ENCODE data around the gene HMX1. TPM values are rescaled to one million over a fixed set of nuclear protein-coding genes. Genes with fewer than 3 reads are reported as not detected.

HMX1 gene
- total RNA-seq, 1 donor from 2014 or later: not detected

GRCh38 chr4:8869002-8869897 is 2.4 kb downstream of the HMX1 start:
- DNase-seq (ENCODE audit: low spot score): no peak

DNA sequence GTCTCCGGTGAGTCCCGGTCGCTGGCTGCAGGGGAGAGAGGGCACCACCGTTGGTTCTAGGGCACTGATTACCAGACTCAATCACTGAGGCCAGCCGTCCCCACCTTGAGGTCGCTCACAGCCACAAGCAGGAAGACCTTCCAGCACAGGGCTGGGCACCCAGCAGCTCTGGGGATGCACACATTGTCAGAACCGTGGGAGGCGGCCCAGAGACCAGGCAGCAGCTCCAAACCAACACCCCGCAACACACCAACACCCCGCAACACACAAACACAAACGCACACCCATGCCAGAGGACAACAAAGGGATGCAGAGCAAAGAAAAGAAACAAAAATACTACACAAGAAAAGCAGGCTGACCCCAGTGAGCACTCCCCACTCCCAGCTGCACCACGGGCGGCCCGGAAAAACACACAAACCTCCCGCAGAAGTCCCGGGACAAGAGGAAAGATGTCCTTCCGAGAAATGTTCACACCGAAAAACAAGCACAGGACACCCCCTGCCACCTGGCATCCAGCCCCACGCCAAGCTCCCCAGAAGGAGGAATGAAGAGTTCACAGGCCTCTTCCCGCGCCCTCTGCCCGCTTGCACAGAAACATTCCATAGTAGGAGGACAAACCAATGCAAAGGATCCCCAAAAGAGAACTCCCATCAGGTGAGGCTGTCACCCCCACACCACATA is 3.2 kb downstream of the HMX1 start:
- no peak for DNase-seq (ENCODE audit: low spot score)

DNA sequence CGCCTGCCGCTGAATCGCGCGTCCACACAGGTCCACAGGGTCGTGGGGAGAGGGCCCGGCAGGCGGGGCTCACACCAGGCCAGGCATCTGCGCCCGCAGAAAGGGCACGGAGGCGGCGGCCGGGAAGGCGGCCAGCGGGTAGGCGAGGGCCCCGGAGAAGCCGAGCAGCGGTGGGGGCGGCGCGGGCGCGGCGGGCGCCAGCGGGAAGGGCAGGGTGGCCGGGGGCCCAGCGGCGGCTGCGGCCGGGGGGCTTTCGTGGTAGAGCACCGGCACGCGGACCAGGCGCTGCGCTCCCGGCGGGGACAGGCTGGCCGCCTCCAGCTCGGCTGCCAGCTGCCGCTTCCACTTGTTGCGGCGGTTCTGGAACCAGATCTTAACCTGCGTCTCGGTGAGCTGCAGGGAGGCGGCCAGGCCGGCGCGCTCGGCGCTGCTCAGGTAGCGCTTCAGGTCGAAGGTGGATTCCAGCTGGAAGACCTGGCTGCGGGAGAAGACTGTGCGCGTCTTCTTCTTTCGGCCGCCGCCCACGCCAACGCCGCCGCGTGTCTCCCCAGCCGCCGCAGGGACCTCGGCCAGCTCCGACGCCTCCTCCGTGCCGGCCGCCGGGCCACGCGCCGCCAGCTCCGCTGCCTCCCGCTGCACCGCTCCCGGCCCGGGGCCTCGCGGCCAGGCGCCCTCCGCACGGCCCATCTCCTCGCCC is 3.9 kb downstream of the HMX1 start:
- DNase-seq (ENCODE audit: low spot score): no peak

DNA sequence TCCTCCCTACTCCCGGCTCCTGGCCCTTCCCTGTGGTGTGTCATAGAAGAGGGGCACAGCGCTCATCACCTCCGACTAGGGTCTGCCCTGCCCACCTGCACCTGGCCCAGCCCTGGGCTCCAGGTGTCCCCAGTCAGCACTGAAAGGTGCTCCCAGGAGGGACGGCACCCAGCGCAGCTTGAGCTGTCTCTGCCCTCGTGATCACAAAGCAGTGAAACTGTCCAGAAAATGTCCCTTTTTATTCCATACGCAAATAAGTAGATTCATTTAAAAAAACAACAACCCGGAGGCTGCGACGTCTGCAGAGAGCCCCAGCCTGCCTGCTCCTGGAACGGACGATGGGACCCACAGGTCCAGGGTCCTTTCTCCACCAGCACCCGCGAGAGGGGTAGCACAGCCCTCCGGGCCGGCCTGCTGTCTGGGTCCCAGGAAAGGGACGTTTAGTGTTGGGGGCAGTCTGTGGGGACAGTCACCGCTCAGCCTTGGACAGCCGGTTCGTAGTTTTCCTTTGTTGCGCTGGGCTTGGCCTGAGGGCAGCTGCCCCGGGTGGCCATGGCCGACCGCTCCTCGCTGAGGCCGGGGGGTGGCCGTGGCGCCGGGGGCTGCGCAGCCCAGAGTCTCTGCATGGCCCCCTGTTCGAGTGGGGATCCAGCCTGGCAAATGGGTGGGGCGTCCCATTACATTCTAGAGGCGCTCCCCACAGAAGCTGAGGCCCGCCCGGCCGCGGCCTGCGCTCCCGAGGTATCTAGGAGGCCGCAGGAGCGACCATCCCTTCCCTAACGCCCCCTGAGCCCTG is 4.6 kb downstream of the HMX1 start:
- no peak for DNase-seq (ENCODE audit: low spot score)

DNA sequence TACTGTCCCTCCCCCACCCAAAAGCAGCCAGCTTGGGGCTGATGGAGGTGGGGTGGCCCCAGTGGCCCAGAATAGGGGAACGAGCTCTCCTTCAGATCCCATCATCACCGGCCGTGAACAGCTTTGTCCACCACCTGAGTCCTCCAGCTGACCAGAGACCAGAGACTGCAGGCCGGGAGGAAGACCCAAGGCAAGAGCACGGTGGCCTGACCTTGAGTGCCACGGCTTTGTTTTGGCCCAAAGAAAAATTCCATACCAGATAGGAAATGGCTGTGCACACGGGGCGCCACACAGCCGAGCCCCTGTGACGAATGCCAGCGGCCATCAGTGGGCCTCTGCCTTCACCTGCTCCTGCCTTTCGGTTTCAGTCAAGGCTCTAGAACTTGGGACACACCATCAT is 5.2 kb downstream of the HMX1 start:
- DNase-seq (ENCODE audit: low spot score): no peak

- no peak for DNase-seq (ENCODE audit: low spot score)
These were observed 5.8 kb downstream of the HMX1 start for GRCh38 chr4:8865681-8866310.

DNA sequence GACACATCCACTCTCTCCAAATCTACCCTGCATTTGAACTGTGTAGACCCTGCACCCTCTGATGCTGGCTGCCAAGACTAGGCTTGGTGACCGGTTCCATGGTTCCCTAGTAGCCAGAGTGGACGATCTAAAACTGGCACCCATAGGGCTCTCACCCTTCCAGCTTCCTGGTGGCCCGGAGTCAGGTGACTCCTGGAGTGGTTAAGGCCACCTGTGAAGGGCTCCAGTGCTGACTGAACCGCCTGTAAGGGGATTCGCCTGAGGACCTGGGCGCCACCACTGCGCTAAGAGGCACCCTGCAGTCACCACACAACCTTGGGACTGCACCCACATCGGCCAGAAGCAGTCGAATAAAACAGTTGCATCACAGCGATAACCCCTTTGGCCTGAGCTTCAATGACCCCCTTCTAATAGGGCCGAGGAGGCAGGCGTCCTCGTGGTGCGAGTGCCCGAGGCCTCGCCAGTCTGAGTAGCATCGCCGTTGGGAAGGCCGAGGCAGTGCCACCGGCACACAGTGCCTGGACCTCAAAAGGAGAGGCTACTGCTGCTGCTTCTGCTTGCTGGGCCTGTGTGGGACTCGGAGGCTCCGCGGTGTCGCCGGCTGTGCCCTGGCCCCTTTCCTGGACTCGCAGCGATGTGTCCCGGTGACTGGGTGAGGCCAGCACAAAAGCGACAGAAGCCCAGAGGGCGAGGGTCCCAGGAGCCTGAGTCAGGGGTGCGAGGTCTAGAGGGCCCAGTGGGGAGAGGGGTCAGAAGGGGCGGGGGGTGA is 6.5 kb downstream of the HMX1 start:
- no peak for DNase-seq (ENCODE audit: low spot score)

DNA sequence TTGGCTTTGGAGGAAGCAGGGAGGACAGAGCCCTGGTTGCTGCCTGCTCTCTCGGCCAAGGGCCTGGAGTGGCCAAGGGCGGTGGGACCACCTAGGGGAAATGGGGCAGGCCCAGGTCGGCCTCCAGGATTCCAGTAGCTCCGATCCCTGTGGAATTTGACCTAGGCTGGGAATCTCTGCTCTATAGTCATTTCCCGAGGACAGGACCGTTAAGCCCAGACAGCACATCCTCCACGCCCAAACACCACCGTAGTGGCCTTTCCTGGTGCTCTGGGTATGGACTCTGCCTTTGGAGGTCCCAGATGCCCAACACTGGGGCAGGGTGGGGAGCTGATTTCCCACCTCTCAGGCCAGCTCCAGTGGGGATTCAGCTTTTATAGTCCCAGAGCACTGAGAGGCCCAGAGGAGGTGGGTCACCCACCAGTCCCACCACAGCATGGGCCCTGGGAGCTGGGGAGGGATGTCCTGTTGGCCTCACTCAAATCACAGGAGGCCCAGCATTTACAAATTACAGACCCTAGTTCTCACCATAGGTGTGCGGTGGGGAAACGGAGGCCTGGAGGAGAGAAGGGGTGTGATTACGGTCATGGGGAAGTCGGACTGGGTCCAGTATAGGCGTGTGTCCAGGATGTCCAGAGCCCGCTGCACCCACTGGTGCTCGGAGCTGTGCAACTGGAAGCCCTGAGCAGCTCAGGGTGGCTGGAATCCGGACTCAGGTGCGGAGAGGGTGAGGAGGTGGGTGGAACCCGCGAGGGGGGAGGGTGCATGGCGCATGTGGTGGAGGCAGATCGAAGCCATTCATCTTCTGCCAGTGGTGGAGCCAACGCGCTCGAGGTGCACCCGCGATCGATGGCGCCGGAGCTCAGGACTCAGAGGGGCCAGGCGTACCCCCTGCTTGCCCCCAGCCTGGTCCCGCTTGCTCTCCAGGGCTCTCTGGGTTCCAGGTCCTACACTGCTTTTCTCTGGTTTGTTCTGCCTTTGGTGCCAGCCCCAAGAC is 7.7 kb downstream of the HMX1 start:
- DNase-seq (ENCODE audit: low spot score): no peak

GRCh38 chr4:8862800-8863685 is 8.6 kb downstream of the HMX1 start:
- no peak for DNase-seq (ENCODE audit: low spot score)

DNA sequence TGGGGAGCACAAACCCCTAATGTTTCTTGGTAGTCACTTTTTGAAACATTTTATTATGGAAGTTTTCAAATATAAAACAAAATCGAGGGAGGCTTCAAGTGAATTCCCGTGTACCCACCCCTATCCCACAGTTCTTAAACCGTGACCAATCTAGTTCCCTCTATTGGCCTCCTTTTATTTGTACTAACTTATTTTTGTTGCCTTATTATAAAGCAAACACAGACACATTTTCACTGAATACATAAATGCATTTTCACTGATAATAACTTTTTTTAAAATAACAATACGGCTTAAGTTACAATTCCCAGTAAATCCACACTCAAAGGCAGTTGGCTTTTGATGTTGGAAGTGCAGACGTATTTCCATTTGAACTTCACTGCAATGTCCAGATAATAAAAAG is 9.3 kb downstream of the HMX1 start:
- no peak for DNase-seq (ENCODE audit: low spot score)

GRCh38 chr4:8861576-8862295 is 9.9 kb downstream of the HMX1 start:
- no peak for DNase-seq (ENCODE audit: low spot score)

DNA sequence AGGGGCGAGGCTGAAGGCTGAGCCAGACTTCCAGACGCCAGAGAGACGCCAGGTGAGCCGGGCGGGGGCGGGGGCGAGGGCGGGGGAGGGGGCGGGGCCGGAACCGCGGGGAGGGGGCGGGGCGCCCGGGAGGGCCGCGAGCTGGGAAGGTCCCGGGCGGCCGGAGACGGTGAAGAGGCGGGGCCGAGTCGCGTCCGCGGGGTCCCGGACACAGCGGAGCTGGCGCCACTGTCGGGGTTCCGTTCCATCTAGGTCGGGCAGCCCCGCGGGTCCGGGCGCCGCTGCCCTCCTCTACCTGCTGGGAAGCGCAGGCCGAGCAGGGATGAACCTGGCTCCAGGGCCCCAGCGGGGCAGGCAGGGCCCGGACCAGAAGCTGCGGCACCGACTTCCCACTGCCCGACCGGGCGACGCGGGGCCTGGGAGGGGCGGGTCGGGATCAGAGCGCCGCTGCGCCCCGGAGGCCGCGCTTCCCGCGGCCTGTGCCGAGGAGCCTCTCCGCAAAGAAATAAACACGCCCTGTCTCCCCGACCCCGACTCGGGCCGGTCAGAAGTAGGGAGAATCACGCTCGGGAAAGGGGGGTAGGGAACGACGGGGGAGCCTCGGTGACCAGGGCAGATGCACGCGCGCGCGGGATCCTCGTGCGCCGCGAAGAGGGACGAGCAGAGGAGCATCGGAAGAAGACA is 10.6 kb downstream of the HMX1 start:
- DNase-seq (ENCODE audit: low spot score): no peak

DNA sequence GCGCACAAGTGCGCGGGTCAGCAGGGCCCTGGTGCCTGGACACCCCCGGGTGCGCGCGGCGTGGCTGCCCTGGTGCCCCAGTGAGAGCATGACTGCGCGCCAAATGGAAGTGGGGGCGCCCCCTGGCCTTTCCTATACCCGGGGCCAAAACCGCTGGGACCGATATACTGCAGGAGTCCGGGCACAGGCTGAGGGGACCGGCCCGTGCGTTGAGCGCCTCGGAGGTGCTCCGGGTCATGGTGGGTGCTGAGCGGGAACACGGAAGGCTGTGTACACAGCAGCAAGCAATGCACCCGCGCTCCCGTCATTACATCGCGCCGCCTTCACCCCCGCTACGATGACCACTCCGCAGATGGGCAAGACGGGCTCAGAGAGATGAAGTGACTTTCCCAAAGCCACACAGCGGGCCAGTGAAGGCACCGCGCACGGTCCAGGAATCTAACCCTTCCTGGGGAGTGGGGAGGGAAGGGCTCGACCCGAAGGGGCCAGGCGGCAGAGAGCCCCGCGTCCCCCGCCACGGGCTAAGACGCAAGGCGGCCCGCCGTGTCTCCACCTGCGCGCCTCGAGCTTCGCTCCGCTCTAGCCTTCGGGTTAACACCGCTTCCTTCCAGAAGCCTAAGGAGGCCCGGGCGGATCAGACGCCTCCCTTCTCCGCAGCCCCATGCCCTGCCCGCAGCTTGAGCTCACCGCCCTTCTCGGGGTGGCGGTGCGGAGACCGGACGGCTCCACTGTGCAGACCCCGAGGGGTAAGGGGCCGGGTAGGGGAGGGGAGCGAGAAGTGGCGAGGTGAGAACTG is 11.3 kb downstream of the HMX1 start:
- DNase-seq (ENCODE audit: low spot score): no peak

DNA sequence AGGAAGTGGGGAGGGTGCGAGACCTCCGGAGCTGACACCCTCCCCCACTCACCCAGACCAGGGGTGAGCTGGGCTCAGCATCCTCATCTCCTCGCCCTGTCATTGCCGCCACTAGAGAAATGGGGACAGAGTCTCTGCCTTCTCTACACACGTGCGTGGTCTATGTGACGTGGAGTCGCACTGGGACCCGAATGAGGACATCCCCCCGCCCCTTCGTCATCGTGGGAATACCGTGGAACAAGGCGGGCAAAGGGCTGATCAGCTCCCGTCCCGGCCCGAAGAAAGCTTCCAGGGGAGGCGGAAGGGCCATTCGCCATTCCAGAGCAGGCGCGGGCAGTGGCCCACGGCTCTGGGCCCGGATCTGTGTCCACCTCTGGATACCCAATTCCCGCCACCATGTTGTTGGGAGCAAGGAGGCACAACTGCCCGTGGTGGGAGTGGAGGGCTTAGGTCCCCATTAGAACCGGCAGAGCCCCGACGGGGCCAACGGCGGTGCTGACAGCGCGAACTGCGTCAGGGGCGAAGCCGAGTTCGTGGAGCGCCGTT is 12.0 kb downstream of the HMX1 start:
- DNase-seq (ENCODE audit: low spot score): no peak

DNA sequence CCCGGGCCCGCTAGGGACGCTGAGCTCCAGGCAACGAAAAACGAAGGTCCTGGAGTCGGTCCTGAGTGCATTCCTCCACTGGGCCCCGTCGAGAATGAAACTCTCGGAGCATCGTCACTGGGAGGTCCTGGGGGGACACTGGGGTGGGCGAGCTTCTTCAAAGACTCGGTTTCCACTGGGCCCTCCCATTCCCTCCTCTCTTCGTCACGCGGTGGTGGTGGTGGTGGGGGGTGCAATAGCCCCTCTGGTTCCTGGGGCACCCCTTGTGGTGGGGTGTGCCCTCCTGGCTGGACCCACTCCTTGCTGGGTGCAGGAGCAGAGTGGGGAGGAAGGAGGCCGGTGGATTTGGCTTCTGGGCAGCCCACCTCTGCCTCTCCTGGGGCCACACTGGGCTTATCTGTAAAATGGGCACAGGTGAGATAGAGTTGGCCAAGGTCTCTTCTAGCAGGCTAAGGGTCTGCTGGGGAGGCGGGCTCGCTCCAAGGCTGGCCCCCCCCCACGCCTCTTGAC is 12.9 kb downstream of the HMX1 start:
- DNase-seq (ENCODE audit: low spot score): no peak
